ENCODE measurements around the gene PLEKHN1. TPM values are rescaled to one million over a fixed set of nuclear protein-coding genes. Genes with fewer than 3 reads are reported as not detected.
A peak's percentile ranks its signal among the peaks of the same experiment; 100 is the strongest.

The PLEKHN1 gene
- total and polyA plus RNA-seq, 2 of the 4 experiments (the other 2 are of a cell fraction) = 0.54 to 2.1 TPM

- 96% methylated on average over 9 of the region's 51 CpGs; no CpG with 5 or more reads in 1 of the 2 experiments for WGBS, 2 experiments (ENCODE audit: extremely low coverage in 2 of 2, insufficient read length in 1 of 2)
- intact Hi-C loops (cut with micrococcal nuclease) (no loop called here), in situ Hi-C loops (cut with MboI; ENCODE audit: low sequenced_read_pairs) (no loop called here), dilution Hi-C loops (cut with HindIII; ENCODE audit: low sequenced_read_pairs, unreplicated experiment) (no loop called here)
- Histone ChIP-seq H2BK20ac (ENCODE audit: low read depth, low read length) (no peak overlapping the region), H3K9me1 (ENCODE audit: insufficient read depth, low read length) (peaks cover 9% of the 10 kb centered on the region), H2AFZ (replicated peaks; ENCODE audit: low read length, poor library complexity) (no peak overlapping the region), H2BK5ac (ENCODE audit: low read depth, low read length, poor library complexity, severe bottlenecking) (no peak overlapping the region), H2AK5ac (ENCODE audit: low read depth, low read length) (no peak overlapping the region), H2AK9ac (replicated peaks; ENCODE audit: low read depth, low read length, poor library complexity) (peak overlapping the region; percentile 55), H3K79me1 (ENCODE audit: low read depth in 1 of 2, low read length in 2 of 2) (peaks cover 7 to 23% of the 10 kb centered on the region in 2 experiments; a peak in 3 of 4 replicates), H3K4me1 (ENCODE audit: control insufficient read depth, insufficient read depth, low read length) (peaks cover 12% of the 10 kb centered on the region), H3K18ac (ENCODE audit: low read depth, low read length) (no peak overlapping the region), H3K23ac (ENCODE audit: low read depth, low read length) (no peak overlapping the region), H3K27ac (ENCODE audit: insufficient read depth, low read length) (no peak overlapping the region), H3K4me3 (ENCODE audit: insufficient read depth, low read depth, low read length) (no peak overlapping the region), H3K4ac (ENCODE audit: low read depth, low read length) (no peak overlapping the region), H3K4me2 (ENCODE audit: low read depth, low read length) (no peak overlapping the region), H2BK120ac (ENCODE audit: low read depth, low read length) (no peak overlapping the region), H3K56ac (ENCODE audit: extremely low read depth, insufficient read depth, low read length) (no peak overlapping the region), H3K9ac (ENCODE audit: low read depth, low read length) (no peak overlapping the region), H4K20me1 (ENCODE audit: insufficient read depth, low read length) (no peaks in the 10 kb centered on the region), H4K5ac (ENCODE audit: low read depth, low read length) (no peak overlapping the region), H4K91ac (ENCODE audit: insufficient read depth, low read depth, low read length) (no peak overlapping the region), H3K27me3 (ENCODE audit: control insufficient read depth, insufficient read depth, low read length) (no peaks in the 10 kb centered on the region; the same call in 1 of the 2 replicates), H3K14ac (replicated peaks; ENCODE audit: low read depth, low read length) (no peak overlapping the region), H2BK15ac (ENCODE audit: low read depth, low read length) (no peak overlapping the region), H3K9me3 (ENCODE audit: control insufficient read depth, insufficient read depth, low read length) (no peaks in the 10 kb centered on the region), H4K8ac (ENCODE audit: low read depth in 2 of 2, low read length in 2 of 2) (no peak overlapping the region), H3K36me3 (ENCODE audit: control insufficient read depth, insufficient read depth, low read length) (peaks cover 20% of the 10 kb centered on the region)
- DNase-seq (no peak), ATAC-seq (ENCODE audit: low read depth) (no peak)
- POLR2A ChIA-PET (ENCODE audit: unreplicated experiment) = no interaction called here
- no TSS peak for BruUV-seq (replicated peaks)
- CTCF ChIA-PET = no interaction called here
- TF ChIP-seq CHD1 (IDR thresholded peaks at IDR 0.05; ENCODE audit: low read depth, low read length) (no peak), CEBPB (IDR thresholded peaks at IDR 0.05; ENCODE audit: low read depth, low read length) (no peak), RFX5 (IDR thresholded peaks at IDR 0.05; ENCODE audit: low read depth, low read length) (no peak), NFE2L2 (IDR thresholded peaks at IDR 0.05; ENCODE audit: low read depth, low read length) (no peak), MAZ (IDR thresholded peaks at IDR 0.05; ENCODE audit: borderline replicate concordance, low read depth, low read length) (no peak), POLR2A (IDR thresholded peaks at IDR 0.05; ENCODE audit: low read depth, low read length) (no peak), BHLHE40 (IDR thresholded peaks at IDR 0.05; ENCODE audit: low read depth, low read length) (no peak), MXI1 (IDR thresholded peaks at IDR 0.05; ENCODE audit: borderline replicate concordance, low read depth, low read length) (no peak), ELK1 (IDR thresholded peaks at IDR 0.05; ENCODE audit: borderline replicate concordance, low read depth, low read length) (no peak), FOS (IDR thresholded peaks at IDR 0.05; ENCODE audit: low read depth, low read length) (no peak), MAFK (IDR thresholded peaks at IDR 0.05; ENCODE audit: low read depth, low read length) (no peak), SMC3 (IDR thresholded peaks at IDR 0.05; ENCODE audit: low read depth, low read length) (no peak), RCOR1 (IDR thresholded peaks at IDR 0.05; ENCODE audit: insufficient replicate concordance, low read length) (no peak)
- TF ChIP-seq, protein P1, sequence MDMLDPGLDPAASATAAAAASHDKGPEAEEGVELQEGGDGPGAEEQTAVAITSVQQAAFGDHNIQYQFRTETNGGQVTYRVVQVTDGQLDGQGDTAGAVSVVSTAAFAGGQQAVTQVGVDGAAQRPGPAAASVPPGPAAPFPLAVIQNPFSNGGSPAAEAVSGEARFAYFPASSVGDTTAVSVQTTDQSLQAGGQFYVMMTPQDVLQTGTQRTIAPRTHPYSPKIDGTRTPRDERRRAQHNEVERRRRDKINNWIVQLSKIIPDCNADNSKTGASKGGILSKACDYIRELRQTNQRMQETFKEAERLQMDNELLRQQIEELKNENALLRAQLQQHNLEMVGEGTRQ (IDR thresholded peaks at IDR 0.05; ENCODE audit: low read depth, low read length) = no peak
- TF ChIP-seq, protein P2, sequence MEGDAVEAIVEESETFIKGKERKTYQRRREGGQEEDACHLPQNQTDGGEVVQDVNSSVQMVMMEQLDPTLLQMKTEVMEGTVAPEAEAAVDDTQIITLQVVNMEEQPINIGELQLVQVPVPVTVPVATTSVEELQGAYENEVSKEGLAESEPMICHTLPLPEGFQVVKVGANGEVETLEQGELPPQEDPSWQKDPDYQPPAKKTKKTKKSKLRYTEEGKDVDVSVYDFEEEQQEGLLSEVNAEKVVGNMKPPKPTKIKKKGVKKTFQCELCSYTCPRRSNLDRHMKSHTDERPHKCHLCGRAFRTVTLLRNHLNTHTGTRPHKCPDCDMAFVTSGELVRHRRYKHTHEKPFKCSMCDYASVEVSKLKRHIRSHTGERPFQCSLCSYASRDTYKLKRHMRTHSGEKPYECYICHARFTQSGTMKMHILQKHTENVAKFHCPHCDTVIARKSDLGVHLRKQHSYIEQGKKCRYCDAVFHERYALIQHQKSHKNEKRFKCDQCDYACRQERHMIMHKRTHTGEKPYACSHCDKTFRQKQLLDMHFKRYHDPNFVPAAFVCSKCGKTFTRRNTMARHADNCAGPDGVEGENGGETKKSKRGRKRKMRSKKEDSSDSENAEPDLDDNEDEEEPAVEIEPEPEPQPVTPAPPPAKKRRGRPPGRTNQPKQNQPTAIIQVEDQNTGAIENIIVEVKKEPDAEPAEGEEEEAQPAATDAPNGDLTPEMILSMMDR (conservative IDR thresholded peaks at IDR 0.05; ENCODE audit: low read depth, low read length) = no peak
Measured at GRCh38 chr1:964691-965525, 1.4 kb upstream of the PLEKHN1 start.
